GF-D8 (cell line): ENCODE measurements around the gene SMG6.
A peak's percentile ranks its signal among the peaks of the same experiment; 100 is the strongest.
"Not testable (repeated sequence)": the region's sequence is repeated elsewhere in the genome, so short reads cannot be mapped to it uniquely, and the experiment has no call there.

ENCODE experiments used
- DNase-seq: peaks from one replicate; lab custom pipeline; 2025; lab: John Stamatoyannopoulos, UW

Gene SMG6

GRCh38 chr17:2263183-2264066, 40.2 kb downstream of the SMG6 start:
- DNase-seq = no peak

DNA sequence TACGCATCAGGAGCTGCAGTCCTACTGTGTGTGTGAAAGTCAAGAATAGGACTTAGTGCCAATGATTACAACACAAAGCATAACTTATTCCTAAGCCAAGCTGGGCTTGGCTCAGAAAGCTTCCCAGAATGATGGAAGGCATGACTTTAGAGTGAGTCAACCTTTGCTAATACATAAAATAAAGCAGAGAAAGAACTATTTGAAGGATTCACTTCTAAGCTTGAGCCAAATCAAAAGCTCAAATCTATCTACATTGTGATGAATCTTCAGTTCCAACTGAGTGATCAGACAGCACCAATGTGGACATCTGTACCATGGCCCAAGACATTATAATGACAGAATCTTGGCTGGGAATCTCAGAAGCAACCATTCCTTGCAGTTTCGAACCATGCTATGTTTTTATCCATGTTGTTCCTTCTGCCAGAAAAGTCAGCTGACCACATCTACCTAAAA, 41.4 kb downstream of the SMG6 start:
- no peak for DNase-seq

GRCh38 chr17:2259769-2260536, 43.6 kb downstream of the SMG6 start:
- no peak for DNase-seq

GRCh38 chr17:2258830-2259229, 44.8 kb downstream of the SMG6 start:
- not testable (repeated sequence) for DNase-seq

DNA sequence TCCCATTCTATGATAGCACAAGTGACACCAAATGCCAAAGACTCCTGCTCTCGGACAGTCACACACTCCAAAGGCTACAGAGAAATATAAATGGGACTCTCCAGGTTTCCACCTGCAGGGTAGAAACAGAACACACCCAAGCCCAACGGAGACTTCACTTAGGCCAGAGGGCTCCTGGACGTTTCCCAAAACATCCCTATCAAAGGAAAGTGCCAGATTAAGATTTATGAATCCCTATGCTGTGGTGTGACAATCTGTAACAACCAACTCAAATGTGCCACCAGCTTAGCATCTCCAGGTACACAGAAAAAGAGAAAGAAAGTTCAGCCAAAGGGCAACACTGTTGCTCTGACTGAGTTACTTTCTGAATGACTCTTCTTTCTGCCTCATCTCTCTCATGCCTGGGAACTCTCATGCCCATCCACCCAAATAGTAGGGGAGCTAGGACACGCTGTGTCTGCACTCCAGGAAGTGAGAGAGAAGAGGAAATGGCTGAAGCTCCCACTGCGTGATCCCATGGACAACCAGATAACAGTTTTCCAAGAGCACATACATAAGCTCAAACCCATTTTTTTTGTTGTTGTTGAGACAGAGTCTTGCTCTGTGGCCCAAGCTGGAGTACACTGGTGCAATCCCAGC, 49.7 kb downstream of the SMG6 start:
- DNase-seq = no peak

GRCh38 chr17:2253362-2253761, 50.2 kb downstream of the SMG6 start:
- DNase-seq = no peak

DNA sequence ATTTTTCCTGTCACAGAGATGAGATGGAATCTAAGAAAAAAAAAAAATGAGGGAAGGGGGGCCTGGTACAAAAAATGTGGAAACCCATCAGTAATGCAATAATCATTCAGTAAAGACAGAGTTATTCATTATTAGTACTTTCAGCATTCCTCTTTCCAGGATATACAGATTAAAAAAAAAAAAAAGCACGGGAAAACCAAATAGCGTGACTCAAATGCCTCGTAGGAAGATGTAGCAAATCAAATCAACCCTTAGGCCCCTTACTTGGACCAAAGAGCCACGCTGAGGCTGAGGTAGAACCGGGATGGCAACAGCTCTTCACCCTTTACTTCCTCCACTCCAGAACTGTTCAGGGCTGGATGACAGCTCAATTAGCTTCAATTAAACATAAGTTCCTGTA, 52.5 kb downstream of the SMG6 start:
- DNase-seq = no peak

GRCh38 chr17:2250140-2251095, 53.2 kb downstream of the SMG6 start:
- no peak for DNase-seq

DNA sequence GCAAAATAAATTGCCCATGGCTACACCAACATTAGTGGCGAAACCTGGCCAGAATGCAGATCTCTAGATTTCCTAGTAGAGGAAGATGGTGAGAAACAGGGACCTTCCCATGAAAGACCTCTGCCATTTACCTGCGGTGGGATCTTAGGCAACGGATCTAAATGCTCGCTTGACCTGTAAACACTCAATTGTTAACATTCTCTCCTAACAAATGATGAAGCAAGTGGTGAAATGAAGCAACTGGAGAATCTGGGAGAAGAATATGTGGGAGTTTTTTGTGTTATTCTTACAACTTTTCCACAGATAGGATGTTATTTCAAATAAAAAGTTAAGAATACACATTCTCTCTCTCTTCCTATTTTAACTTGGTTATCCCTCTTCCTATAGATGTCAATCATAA, 56.6 kb downstream of the SMG6 start:
- no peak for DNase-seq

GRCh38 chr17:2244545-2245525, 58.8 kb downstream of the SMG6 start:
- peak; percentile 3 for DNase-seq

GRCh38 chr17:2243953-2244352, 59.6 kb downstream of the SMG6 start:
- DNase-seq = no peak

DNA sequence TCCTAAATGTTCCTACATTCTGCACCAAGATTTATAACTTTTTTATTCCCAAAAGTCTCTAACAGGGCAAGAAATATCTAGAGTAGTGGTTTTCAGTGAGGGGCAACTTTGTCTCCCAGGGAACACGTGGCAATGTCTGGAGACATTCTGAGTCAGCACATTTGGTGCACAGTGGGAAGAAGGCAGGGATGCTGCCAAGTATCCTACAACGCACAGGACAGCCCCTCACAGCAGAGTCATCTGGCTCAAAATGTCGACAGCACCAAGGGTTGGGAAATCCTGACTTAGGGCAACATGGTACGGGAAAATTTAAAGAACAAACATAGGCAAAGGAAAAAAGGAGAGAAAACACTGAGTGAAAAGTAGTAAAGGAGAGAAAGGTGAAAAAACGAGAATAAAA, 61.8 kb downstream of the SMG6 start:
- DNase-seq = no peak

DNA sequence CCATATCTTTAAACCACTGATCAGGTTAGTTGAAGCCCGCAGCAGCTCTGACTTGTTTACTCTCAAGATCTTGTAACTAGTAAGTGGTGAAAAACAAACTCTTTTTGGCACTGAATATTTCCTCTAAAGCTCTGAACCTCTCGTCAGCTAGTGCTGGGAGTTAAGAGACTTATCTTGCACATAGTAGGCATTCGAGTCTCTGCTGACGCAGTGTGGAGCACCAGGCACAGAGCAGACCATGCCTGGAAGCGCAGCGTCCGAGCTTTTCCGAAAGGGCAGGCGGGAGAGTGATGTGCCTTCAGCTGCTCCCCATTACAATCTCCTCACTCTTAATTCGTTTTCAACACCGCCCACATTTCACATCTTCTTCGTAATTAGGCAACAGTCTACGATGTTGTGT, 63.0 kb downstream of the SMG6 start:
- no peak for DNase-seq

DNA sequence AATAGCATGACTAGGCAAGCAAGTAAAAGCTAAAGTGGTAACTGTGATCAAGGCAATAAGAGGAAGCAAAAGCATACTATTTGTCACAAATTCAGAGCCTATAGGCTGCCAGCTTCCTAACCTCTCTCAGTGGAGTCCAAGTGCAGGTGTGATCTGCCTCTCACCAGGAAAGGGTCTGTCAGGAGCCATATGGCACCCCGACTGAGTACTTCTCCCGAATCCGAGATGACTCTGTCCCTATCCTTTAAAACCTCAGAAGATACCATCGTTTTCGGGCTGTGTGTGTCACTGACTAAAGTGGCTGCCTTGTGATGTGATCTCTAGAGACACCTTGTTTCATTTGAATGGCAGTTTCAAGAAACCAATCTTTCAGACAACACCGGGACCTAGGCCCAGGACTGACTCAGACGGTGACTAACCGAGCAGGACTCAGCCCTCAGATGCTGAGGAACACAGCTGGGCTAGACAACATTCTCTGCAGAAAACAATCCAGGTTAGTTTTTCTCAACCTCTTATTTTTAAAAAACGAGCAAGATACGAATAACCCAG, 63.6 kb downstream of the SMG6 start:
- DNase-seq = no peak

DNA sequence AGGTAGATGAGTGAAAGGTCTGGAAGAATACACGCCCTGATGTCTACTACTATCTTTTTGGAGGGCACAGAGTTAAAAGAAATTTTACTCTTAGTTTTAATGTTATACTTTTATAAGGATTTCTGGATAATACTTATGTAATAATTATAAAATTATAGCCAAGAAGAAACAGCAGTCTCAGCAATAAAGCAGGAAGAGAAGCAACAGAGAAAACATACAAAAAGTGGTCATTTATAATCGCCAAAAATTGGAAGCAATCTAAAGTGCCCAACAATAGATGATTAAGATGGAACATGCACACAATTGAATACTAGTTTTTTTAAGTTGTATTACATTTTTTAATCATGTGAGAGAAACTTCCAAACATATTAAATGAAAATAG, 64.4 kb downstream of the SMG6 start:
- DNase-seq = no peak

DNA sequence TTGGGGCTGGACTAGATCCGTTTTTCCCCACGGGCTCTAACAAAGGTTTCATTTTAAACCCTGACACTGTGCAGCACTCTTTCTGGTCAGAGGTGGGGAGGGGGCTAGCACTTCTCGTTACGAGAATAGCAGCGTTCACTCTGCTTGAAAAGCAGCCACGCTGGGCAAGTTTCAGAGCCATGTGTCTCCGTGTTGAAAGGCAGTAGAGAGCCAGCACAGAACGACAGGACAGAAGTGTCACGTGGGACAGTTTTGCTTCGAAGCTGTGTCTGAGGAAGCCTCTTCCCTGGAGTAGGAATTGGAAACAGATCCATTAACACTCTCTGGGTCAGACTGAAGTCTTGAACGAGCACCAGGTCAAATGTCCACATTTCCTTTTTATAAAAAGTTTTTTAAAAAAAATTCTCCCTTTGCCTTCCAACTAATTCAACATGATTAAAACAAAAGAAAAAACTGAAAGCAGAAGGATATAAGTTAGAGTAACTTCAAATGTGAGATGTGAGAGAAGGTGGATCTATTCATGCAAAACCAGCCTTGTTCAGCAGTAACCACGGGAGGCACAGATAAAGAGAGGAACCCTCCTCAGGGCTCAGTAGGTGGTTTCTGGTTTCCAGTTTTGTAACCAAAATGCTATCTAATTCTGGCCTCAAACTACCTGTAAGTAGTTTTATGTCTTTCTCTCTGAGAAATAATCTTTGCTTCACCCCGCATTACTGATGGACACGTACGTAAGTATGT, 65.0 kb downstream of the SMG6 start:
- no peak for DNase-seq

GRCh38 chr17:2237950-2238349, 65.6 kb downstream of the SMG6 start:
- no peak for DNase-seq

DNA sequence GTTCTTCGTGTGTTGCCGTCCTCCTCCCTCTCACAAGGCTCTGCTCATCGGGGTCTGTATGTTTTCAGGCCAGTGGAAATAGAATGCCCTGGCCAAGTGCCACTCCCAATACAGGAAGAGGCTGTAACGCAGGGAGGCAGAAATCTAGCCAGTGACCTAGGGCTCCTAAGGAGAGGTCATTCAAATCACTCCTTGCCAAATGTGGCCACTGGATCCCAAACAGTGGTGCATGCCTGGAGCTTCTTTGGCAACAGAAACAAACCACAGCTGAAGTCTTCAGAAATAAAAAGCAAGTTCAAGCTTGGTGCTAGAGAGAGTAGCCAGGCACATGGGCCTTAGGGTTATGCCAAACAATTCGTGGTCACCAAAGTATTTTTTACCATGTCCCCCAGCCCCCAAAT, 66.1 kb downstream of the SMG6 start:
- DNase-seq = no peak

DNA sequence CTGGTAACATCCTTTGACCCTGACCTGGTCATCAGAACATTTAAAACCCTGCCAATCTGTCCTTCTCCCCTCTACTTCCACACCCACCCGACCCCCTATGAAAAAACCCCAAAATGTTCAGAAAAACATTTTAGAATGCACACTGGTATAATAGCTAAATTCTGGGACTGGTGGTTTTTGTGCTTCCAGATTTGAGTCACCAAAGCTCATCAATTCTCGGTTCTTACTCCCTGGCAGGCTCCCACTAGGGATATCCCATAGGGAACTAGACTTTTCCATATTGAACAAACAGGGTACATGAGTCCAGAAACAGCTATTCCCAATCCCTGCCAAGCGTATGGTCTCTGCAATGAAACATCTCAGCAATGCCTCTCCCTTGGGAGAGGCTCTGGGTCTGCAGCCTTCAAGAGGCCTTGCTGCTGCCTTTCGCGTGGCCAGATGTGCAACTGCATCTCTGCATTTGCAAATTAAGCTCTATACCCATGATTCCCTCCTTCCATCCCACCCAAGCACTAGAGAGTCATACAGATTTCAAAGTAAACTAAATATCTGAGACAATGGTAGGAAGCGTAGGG, 67.7 kb downstream of the SMG6 start:
- DNase-seq = no peak
